ENCODE data around the gene SLC10A7.

GRCh38 chr4:146534178-146534577, 12.4 kb upstream of the SLC10A7 start:
- TF ChIP-seq CTCF (conservative IDR thresholded peaks at IDR 0.05 in 1 of 2, IDR thresholded peaks at IDR 0.05 in 1 of 2; ENCODE audit: extremely low read depth in 1 of 2, insufficient read depth in 1 of 2, low read depth in 1 of 2, low read length in 2 of 2): no peak
- no peak for TF ChIP-seq EZH2 (IDR thresholded peaks at IDR 0.05; ENCODE audit: borderline replicate concordance, low read length)

All from mammary epithelial cell (primary cell).